ENCODE data around the gene ARHGAP42.

DNA sequence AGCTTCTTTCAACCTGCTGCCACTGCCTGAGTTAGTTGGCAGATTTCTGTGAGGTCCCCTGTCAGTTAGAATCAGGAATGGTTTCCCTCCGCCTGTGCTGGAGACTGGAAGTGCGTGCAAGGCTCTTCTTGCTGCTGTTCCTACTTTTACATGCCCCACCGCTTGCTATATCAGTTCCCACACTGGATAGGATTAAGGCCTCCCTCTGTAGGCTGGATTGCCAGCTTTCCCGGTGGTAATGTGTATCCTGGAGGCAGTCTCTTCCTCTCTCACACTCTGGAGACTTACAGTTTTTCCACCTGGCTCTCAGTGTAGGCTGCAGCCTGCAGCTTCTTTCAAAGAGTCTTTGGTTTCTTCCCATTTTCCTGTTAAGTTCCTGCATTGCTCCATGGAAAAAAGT, 66.5 kb downstream of the ARHGAP42 start:
- TF ChIP-seq, protein P1, sequence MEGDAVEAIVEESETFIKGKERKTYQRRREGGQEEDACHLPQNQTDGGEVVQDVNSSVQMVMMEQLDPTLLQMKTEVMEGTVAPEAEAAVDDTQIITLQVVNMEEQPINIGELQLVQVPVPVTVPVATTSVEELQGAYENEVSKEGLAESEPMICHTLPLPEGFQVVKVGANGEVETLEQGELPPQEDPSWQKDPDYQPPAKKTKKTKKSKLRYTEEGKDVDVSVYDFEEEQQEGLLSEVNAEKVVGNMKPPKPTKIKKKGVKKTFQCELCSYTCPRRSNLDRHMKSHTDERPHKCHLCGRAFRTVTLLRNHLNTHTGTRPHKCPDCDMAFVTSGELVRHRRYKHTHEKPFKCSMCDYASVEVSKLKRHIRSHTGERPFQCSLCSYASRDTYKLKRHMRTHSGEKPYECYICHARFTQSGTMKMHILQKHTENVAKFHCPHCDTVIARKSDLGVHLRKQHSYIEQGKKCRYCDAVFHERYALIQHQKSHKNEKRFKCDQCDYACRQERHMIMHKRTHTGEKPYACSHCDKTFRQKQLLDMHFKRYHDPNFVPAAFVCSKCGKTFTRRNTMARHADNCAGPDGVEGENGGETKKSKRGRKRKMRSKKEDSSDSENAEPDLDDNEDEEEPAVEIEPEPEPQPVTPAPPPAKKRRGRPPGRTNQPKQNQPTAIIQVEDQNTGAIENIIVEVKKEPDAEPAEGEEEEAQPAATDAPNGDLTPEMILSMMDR (IDR thresholded peaks at IDR 0.05) = no peak
- TF ChIP-seq POLR2A (IDR thresholded peaks at IDR 0.05) = no peak

Measured in ovary (tissue), 3 donors.